ENCODE data around the gene CELSR1. TPM values are rescaled to one million over a fixed set of nuclear protein-coding genes. Genes with fewer than 3 reads are reported as not detected.

The CELSR1 gene
- total and polyA plus RNA-seq, 2 of the 13 experiments (the other 11 are each of a cell fraction or from before 2014, with no cell fraction given), result 0.78 to 1.8 TPM

DNA sequence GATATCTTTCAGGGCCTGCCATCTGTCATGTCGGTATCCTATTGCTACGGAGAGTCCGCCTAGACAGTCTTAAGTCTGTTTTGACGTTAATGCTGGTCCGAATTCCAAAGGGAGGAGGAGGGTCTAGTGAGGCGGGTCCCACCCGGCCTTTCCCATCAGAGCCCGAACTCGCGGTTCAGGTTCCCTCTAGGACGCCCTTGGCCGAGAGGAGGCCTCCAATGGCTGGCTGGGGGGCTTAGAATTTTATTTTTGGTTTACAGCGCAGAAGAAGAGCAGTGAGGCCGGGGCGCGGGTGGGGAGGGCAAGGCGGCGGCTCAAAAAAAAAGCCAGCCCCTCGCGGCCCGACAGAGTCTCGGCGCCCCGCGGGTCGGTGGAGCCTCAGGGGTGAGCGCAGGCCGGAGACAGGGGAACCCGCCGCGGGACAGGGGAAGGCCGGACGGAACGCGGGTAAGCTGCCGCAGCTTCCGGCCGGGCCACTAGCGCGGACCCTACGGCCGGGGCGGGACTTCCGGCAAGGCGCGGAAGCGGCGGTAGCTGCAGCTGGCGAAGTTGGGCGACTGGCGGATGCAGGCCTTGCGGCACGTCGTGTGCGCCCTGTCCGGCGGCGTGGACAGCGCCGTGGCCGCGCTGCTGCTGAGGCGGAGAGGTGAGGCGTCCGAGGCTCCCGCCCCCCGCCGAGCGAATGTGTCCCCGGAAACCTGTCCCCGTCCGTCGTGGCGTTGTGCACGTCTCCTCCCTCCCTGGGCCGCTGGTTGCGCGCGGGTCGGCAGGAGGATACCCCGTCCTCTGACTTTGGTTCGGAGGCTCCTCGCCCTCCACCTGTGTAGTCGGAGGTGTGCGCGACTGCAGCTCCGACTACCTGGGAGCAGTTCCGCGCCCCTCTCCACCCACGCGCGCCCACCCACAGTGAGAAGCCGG is 202.0 kb downstream of the CELSR1 start, which contains the start of gene TRMU:
TRMU (plus strand) TSS at position 514 of the 918 bp plus-strand sequence; CDS start at position 565, 51 bp downstream.
- peak; percentile 97 for ATAC-seq
- H3K9ac ChIP-seq (ENCODE audit: insufficient read depth, low read depth, low read length), result peak within 1 kb of the TSS; percentile 88
- peak; percentile 71 for DNase-seq (ENCODE audit: low spot score)
- H3K9me3 ChIP-seq (ENCODE audit: low read length), result no peaks in the 10 kb centered on the region
- FAIRE-seq, result no peak
- POLR2A ChIA-PET, result interaction anchor here (0.7 to 2.1 kb wide), 12 partner anchors 20 to 322 kb away, joined by 3 to 12 read pairs (median 4); partner anchors contain the start of genes CDPF1, GTSE1 and TTC38
- H3K4me3 ChIP-seq (replicated peaks in 1 of 3; ENCODE audit: insufficient read depth in 1 of 3, low read depth in 2 of 3, low read length in 3 of 3), result peak within 1 kb of the TSS; percentile 72 to 100 (median 98)
- H3K36me3 ChIP-seq (replicated peaks in 1 of 2; ENCODE audit: control insufficient read depth in 1 of 2, insufficient read depth in 2 of 2, low read length in 2 of 2), result peaks cover 12 to 29% of the 10 kb centered on the region in 2 experiments
- CTCF ChIA-PET (ENCODE audit: low intra/inter-chr PET ratio, low total read pairs), result no interaction called here
- intact Hi-C loops (cut with micrococcal nuclease; ENCODE audit: unreplicated experiment), result no loop called here
- WGBS (ENCODE audit: low lambda C conversion rate), result 3% methylated on average over 38 of the region's 93 CpGs
- H3K4me1 ChIP-seq (ENCODE audit: insufficient read depth, low read length), result peaks cover 40% of the 10 kb centered on the region
- peaks cover 36% of the 10 kb centered on the region for H3K79me2 ChIP-seq (ENCODE audit: insufficient read depth, low read length)
- H3K4me2 ChIP-seq (ENCODE audit: low read depth, low read length), result peak within 1 kb of the TSS; percentile 98
- in situ Hi-C loops (cut with HindIII; ENCODE audit: extremely low pct_ligation_motif_present, low pct_unique_long_range_greater_than_20kb), result no loop called here
- no peak within 1 kb of the TSS for H2AFZ ChIP-seq (ENCODE audit: low read length)
- H3K27me3 ChIP-seq (ENCODE audit: control insufficient read depth in 1 of 2, insufficient read depth in 2 of 2, low read length in 2 of 2), result no peaks in the 10 kb centered on the region
- TSS peak; percentile 89 for BruUV-seq (replicated peaks)
- H4K20me1 ChIP-seq (ENCODE audit: insufficient read depth, low read length), result peaks cover 5% of the 10 kb centered on the region; the same call in 1 of the 2 replicates
- H3K27ac ChIP-seq (ENCODE audit: extremely low read length, insufficient read depth, low read length), result peak within 1 kb of the TSS; percentile 84
- TF ChIP-seq ZNF556 (CRISPR knock-in tag; IDR thresholded peaks at IDR 0.05; ENCODE audit: borderline replicate concordance) (peak; percentile 92), ZNF138 (CRISPR knock-in tag; IDR thresholded peaks at IDR 0.05; ENCODE audit: low read depth) (no peak), GZF1 (CRISPR knock-in tag; IDR thresholded peaks at IDR 0.05) (no peak), HOXA3 (CRISPR knock-in tag; IDR thresholded peaks at IDR 0.05) (peak; percentile 97), ZNF530 (CRISPR knock-in tag; IDR thresholded peaks at IDR 0.05; ENCODE audit: low read depth) (0 out of 2 replicates have a peak, but pooled peaks have one; percentile 60), ZNF605 (CRISPR knock-in tag; IDR thresholded peaks at IDR 0.05) (no peak; the same call in 1 of the 2 replicates), EED (CRISPR knock-in tag; IDR thresholded peaks at IDR 0.05) (0 out of 2 replicates have a peak, but pooled peaks have one; percentile 25)
- TF ChIP-seq, protein P1, sequence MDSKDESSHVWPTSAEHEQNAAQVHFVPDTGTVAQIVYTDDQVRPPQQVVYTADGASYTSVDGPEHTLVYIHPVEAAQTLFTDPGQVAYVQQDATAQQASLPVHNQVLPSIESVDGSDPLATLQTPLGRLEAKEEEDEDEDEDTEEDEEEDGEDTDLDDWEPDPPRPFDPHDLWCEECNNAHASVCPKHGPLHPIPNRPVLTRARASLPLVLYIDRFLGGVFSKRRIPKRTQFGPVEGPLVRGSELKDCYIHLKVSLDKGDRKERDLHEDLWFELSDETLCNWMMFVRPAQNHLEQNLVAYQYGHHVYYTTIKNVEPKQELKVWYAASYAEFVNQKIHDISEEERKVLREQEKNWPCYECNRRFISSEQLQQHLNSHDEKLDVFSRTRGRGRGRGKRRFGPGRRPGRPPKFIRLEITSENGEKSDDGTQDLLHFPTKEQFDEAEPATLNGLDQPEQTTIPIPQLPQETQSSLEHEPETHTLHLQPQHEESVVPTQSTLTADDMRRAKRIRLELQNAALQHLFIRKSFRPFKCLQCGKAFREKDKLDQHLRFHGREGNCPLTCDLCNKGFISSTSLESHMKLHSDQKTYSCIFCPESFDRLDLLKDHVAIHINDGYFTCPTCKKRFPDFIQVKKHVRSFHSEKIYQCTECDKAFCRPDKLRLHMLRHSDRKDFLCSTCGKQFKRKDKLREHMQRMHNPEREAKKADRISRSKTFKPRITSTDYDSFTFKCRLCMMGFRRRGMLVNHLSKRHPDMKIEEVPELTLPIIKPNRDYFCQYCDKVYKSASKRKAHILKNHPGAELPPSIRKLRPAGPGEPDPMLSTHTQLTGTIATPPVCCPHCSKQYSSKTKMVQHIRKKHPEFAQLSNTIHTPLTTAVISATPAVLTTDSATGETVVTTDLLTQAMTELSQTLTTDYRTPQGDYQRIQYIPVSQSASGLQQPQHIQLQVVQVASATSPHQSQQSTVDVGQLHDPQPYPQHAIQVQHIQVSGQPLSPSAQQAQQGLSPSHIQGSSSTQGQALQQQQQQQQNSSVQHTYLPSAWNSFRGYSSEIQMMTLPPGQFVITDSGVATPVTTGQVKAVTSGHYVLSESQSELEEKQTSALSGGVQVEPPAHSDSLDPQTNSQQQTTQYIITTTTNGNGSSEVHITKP (CRISPR knock-in tag; IDR thresholded peaks at IDR 0.05; ENCODE audit: low read depth), result peak; percentile 72; the same call in 1 of the 2 replicates
- TF ChIP-seq, protein P2, sequence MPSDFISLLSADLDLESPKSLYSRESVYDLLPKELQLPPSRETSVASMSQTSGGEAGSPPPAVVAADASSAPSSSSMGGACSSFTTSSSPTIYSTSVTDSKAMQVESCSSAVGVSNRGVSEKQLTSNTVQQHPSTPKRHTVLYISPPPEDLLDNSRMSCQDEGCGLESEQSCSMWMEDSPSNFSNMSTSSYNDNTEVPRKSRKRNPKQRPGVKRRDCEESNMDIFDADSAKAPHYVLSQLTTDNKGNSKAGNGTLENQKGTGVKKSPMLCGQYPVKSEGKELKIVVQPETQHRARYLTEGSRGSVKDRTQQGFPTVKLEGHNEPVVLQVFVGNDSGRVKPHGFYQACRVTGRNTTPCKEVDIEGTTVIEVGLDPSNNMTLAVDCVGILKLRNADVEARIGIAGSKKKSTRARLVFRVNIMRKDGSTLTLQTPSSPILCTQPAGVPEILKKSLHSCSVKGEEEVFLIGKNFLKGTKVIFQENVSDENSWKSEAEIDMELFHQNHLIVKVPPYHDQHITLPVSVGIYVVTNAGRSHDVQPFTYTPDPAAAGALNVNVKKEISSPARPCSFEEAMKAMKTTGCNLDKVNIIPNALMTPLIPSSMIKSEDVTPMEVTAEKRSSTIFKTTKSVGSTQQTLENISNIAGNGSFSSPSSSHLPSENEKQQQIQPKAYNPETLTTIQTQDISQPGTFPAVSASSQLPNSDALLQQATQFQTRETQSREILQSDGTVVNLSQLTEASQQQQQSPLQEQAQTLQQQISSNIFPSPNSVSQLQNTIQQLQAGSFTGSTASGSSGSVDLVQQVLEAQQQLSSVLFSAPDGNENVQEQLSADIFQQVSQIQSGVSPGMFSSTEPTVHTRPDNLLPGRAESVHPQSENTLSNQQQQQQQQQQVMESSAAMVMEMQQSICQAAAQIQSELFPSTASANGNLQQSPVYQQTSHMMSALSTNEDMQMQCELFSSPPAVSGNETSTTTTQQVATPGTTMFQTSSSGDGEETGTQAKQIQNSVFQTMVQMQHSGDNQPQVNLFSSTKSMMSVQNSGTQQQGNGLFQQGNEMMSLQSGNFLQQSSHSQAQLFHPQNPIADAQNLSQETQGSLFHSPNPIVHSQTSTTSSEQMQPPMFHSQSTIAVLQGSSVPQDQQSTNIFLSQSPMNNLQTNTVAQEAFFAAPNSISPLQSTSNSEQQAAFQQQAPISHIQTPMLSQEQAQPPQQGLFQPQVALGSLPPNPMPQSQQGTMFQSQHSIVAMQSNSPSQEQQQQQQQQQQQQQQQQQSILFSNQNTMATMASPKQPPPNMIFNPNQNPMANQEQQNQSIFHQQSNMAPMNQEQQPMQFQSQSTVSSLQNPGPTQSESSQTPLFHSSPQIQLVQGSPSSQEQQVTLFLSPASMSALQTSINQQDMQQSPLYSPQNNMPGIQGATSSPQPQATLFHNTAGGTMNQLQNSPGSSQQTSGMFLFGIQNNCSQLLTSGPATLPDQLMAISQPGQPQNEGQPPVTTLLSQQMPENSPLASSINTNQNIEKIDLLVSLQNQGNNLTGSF (CRISPR knock-in tag; IDR thresholded peaks at IDR 0.05), result peak; percentile 75; the same call in 1 of the 2 replicates
- TF ChIP-seq, protein P3, sequence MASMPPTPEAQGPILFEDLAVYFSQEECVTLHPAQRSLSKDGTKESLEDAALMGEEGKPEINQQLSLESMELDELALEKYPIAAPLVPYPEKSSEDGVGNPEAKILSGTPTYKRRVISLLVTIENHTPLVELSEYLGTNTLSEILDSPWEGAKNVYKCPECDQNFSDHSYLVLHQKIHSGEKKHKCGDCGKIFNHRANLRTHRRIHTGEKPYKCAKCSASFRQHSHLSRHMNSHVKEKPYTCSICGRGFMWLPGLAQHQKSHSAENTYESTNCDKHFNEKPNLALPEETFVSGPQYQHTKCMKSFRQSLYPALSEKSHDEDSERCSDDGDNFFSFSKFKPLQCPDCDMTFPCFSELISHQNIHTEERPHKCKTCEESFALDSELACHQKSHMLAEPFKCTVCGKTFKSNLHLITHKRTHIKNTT (CRISPR knock-in tag; IDR thresholded peaks at IDR 0.05), result 0 out of 2 replicates have a peak, but pooled peaks have one; percentile 48
